Tibial artery (tissue), 4 donors: ENCODE data around the gene SORCS2.

Experiments used
- DNase-seq, 2 donors: peaks; one replicate each; pipeline ENCODE4 v3.0.0-alpha.2; 2019
- H3K27ac ChIP-seq, 2 donors: fragments of 200-600 bp; sonication (generic) in 1 of 2; 1 replicate in 1 of 2; 2 replicates in 1 of 2; pipeline ENCODE4 v1.5.1; 2018 to 2019; ENCODE audit warnings: mild to moderate bottlenecking in 1 of 2
- H3K27me3 ChIP-seq, 2 donors: fragments of 200-600 bp; sonication (generic) in 1 of 2; one replicate each; pipeline versions ENCODE4 v1.5.1 to v1.6.0; 2016 to 2019
- H3K36me3 ChIP-seq, 3 donors: fragments of 200-600 bp; sonication (generic) in 2 of 3; one replicate each; pipeline ENCODE4 v1.5.1; 2016 to 2019; ENCODE audit warnings: mild to moderate bottlenecking in 2 of 3
- H3K4me1 ChIP-seq, 4 donors: fragments of 200-600 bp; sonication (generic) in 2 of 4; 1 replicate in 3 of 4; 2 replicates in 1 of 4; pipeline ENCODE4 v1.5.1; 2016 to 2019
- H3K4me3 ChIP-seq, 2 donors: fragments of 200-600 bp; sonication (generic) in 1 of 2; 1 replicate in 1 of 2; 2 replicates in 1 of 2; pipeline ENCODE4 v1.5.1; 2018 to 2019; ENCODE audit warnings: mild to moderate bottlenecking in 2 of 2
- H3K9me3 ChIP-seq, 3 donors: fragments of 200-600 bp; sonication (generic) in 1 of 3; one replicate each; pipeline ENCODE4 v1.5.1; 2016 to 2019
- CTCF ChIP-seq, 2 experiments: fragments of 200-600 bp in 1 of 2; fragments of 450-650 bp in 1 of 2; IDR thresholded peaks; one replicate each; pipeline ENCODE4 v1.5.1; 2017 to 2019; ENCODE audit warnings: antibody characterized with exemption in 2 of 2, mild to moderate bottlenecking in 1 of 2, moderate library complexity in 1 of 2
- intact Hi-C: fragments of 100-400 bp; cut with DNase I; formaldehyde crosslinking; loops from one replicate; pipeline ENCODE4 v1.15.0; 2023; ENCODE audit warnings: low total_unique reads

Gene SORCS2

GRCh38 chr4:7190691-7191545 lies 1.4 kb upstream of the SORCS2 start:
- DNase-seq: peak; percentile 4 to 55
- no peak for TF ChIP-seq CTCF (IDR thresholded peaks at IDR 0.05)
- peaks cover 0 to 73% of the 10 kb centered on the region in 2 donors for H3K27me3 ChIP-seq
- intact Hi-C loops: loop anchor here (5.0 kb wide), 2 partner anchors 106 to 526 kb away; no protein-coding TSS in a partner anchor
- peaks cover 0 to 20% (median 17%) of the 10 kb centered on the region in 4 donors for H3K4me1 ChIP-seq
- H3K4me3 ChIP-seq: no peak overlapping the region
- no peaks in the 10 kb centered on the region for H3K9me3 ChIP-seq
- no peak overlapping the region for H3K27ac ChIP-seq
- H3K36me3 ChIP-seq: no peaks in the 10 kb centered on the region

- Histone ChIP-seq H3K9me3 (no peaks in the 10 kb centered on the region), H3K36me3 (no peaks in the 10 kb centered on the region), H3K4me3 (peak overlapping the region in 1 of 2 donors; percentile 44), H3K4me1 (peaks cover 0 to 20% (median 17%) of the 10 kb centered on the region in 4 donors), H3K27me3 (peaks cover 0 to 71% of the 10 kb centered on the region in 2 donors), H3K27ac (no peak overlapping the region)
- DNase-seq: peak; percentile 15 to 58
- intact Hi-C loops: loop anchor here (1.0 to 5.0 kb wide), 3 partner anchors 106 to 526 kb away; no protein-coding TSS in a partner anchor
- no peak for TF ChIP-seq CTCF (IDR thresholded peaks at IDR 0.05)
Measured at GRCh38 chr4:7191546-7192251, 639 bp upstream of the SORCS2 start.

- intact Hi-C loops: loop anchor here (5.0 kb wide), 2 partner anchors 104 to 524 kb away; no protein-coding TSS in a partner anchor
- no peak for TF ChIP-seq CTCF (IDR thresholded peaks at IDR 0.05)
- Histone ChIP-seq H3K4me1 (peaks cover 0 to 20% (median 17%) of the 10 kb centered on the region in 4 donors), H3K27me3 (peaks cover 0 to 70% of the 10 kb centered on the region in 2 donors), H3K9me3 (no peaks in the 10 kb centered on the region), H3K36me3 (no peaks in the 10 kb centered on the region), H3K4me3 (peak overlapping the region; percentile 35 to 44), H3K27ac (no peak overlapping the region)
- DNase-seq: peak in 1 of 2 donors; percentile 73
Measured at GRCh38 chr4:7193030-7193958, 956 bp downstream of the SORCS2 start.

GRCh38 chr4:7194251-7195140 lies 2.2 kb downstream of the SORCS2 start:
- no peak overlapping the region for H3K4me3 ChIP-seq
- no peak overlapping the region for H3K27ac ChIP-seq
- H3K4me1 ChIP-seq: peaks cover 0 to 20% (median 17%) of the 10 kb centered on the region in 4 donors
- TF ChIP-seq CTCF (IDR thresholded peaks at IDR 0.05): no peak
- H3K36me3 ChIP-seq: no peaks in the 10 kb centered on the region
- peaks cover 0 to 70% of the 10 kb centered on the region in 2 donors for H3K27me3 ChIP-seq
- intact Hi-C loops: loop anchor here (5.0 kb wide), 2 partner anchors 103 to 523 kb away; no protein-coding TSS in a partner anchor
- peak; percentile 20 to 60 for DNase-seq
- H3K9me3 ChIP-seq: no peaks in the 10 kb centered on the region
